COLO829 (cell line): ENCODE measurements around the gene THAP4.

Experiments
- DNase-seq: peaks from one replicate; pipeline ENCODE4 v3.0.0; 2012; ENCODE audit warnings: low spot score

The THAP4 gene

GRCh38 chr2:241638940-241639339 lies 2.0 kb upstream of the THAP4 start:
- DNase-seq = no peak

- peak; percentile 13 for DNase-seq
These were observed 1.1 kb upstream of the THAP4 start for GRCh38 chr2:241637795-241638660.

GRCh38 chr2:241636182-241637017 lies 558 bp downstream of the THAP4 start:
- no peak for DNase-seq

- DNase-seq = no peak
These were observed 1.2 kb downstream of the THAP4 start for GRCh38 chr2:241635756-241636155.

- no peak for DNase-seq
These were observed 3.4 kb downstream of the THAP4 start for GRCh38 chr2:241633561-241633960.

GRCh38 chr2:241632478-241633325 lies 4.3 kb downstream of the THAP4 start:
- DNase-seq = no peak

GRCh38 chr2:241629762-241630435 lies 7.1 kb downstream of the THAP4 start:
- no peak for DNase-seq

- DNase-seq = no peak
These were observed 9.3 kb downstream of the THAP4 start for GRCh38 chr2:241627675-241628074.

GRCh38 chr2:241620419-241620769 lies 16.6 kb downstream of the THAP4 start:
- no peak for DNase-seq

GRCh38 chr2:241619597-241620418 lies 17.1 kb downstream of the THAP4 start:
- no peak for DNase-seq

GRCh38 chr2:241618829-241619228 lies 18.1 kb downstream of the THAP4 start:
- DNase-seq = no peak

GRCh38 chr2:241618296-241618805 lies 18.6 kb downstream of the THAP4 start:
- no peak for DNase-seq

- DNase-seq = no peak
These were observed 19.4 kb downstream of the THAP4 start for GRCh38 chr2:241617431-241618154.

GRCh38 chr2:241616168-241617125 lies 20.5 kb downstream of the THAP4 start:
- DNase-seq = no peak

GRCh38 chr2:241615522-241616052 lies 21.4 kb downstream of the THAP4 start:
- DNase-seq = no peak

GRCh38 chr2:241615041-241615440 lies 21.9 kb downstream of the THAP4 start:
- no peak for DNase-seq

- DNase-seq = no peak
These were observed 23.8 kb downstream of the THAP4 start for GRCh38 chr2:241613017-241613780.
